Measurements from ENCODE around the gene BUB1. TPM values are rescaled to one million over a fixed set of nuclear protein-coding genes. Genes with fewer than 3 reads are reported as not detected.
A peak's percentile ranks its signal among the peaks of the same experiment; 100 is the strongest.

The BUB1 gene
- total RNA-seq, 4 donors from 2014 or later = 0.25 to 3.7 (median 1.4) TPM

GRCh38 chr2:110669079-110669478 lies 8.8 kb downstream of the BUB1 start:
- no peak for DNase-seq (ENCODE audit: low spot score)
- ATAC-seq (ENCODE audit: low FRiP score) = no peak
- no peak for TF ChIP-seq CTCF (IDR thresholded peaks at IDR 0.05)

GRCh38 chr2:110667071-110667470 lies 10.8 kb downstream of the BUB1 start:
- TF ChIP-seq CTCF (IDR thresholded peaks at IDR 0.05) = no peak
- no peak for DNase-seq (ENCODE audit: low spot score)
- peak; percentile 35 for ATAC-seq (ENCODE audit: low FRiP score)

GRCh38 chr2:110664135-110664534 lies 13.7 kb downstream of the BUB1 start:
- DNase-seq (ENCODE audit: low spot score) (no peak), ATAC-seq (ENCODE audit: low FRiP score) (no peak)
- no peak for TF ChIP-seq CTCF (IDR thresholded peaks at IDR 0.05)

GRCh38 chr2:110662560-110662959 lies 15.3 kb downstream of the BUB1 start:
- ATAC-seq (ENCODE audit: low FRiP score) (no peak), DNase-seq (ENCODE audit: low spot score) (no peak)
- TF ChIP-seq CTCF (IDR thresholded peaks at IDR 0.05) = no peak

GRCh38 chr2:110660558-110660957 lies 17.3 kb downstream of the BUB1 start:
- ATAC-seq (ENCODE audit: low FRiP score) = no peak
- TF ChIP-seq CTCF (IDR thresholded peaks at IDR 0.05) = no peak

GRCh38 chr2:110659248-110659647 lies 18.6 kb downstream of the BUB1 start:
- DNase-seq (ENCODE audit: low spot score) = no peak
- peak; percentile 68 for ATAC-seq (ENCODE audit: low FRiP score)
- no peak for TF ChIP-seq CTCF (IDR thresholded peaks at IDR 0.05)

More at GRCh38 chr2:110660558-110660957, 17.3 kb downstream of the BUB1 start:
- no peak for DNase-seq (ENCODE audit: low spot score)

- TF ChIP-seq CTCF (IDR thresholded peaks at IDR 0.05) = no peak
- no peak for ATAC-seq (ENCODE audit: low FRiP score)
- no peak for DNase-seq (ENCODE audit: low spot score)
Observed at GRCh38 chr2:110657724-110658305, 20.0 kb downstream of the BUB1 start.
